MCF 10A (cell line): ENCODE results near the gene OR6C68. TPM values are rescaled to one million over a fixed set of nuclear protein-coding genes. Genes with fewer than 3 reads are reported as not detected.
"Not testable (repeated sequence)": the region's sequence is repeated elsewhere in the genome, so short reads cannot be mapped to it uniquely, and the experiment has no call there.

Experiments used
- BruUV-seq: library from RNA; stranded (reverse); fragments of 400-500 nt; replicated peaks from 2 replicates; lab custom pipeline; 2021; lab: Mats Ljungman, UMichigan
- CTCF ChIA-PET: fragments of 300-600 bp; sonication (Branson Sonifier 250); formaldehyde crosslinking; extraction: SDS; loops from one replicate; lab custom pipeline; 2021; ENCODE audit warnings: antibody characterized with exemption, inconsistent platforms; lab: Yijun Ruan, JAX
- POLR2A ChIA-PET: fragments of 300-600, 350-650 bp; sonication (Branson Sonifier 250); formaldehyde crosslinking; extraction: SDS; loops from one replicate; lab custom pipeline; 2020; ENCODE audit warnings: antibody characterized with exemption, inconsistent platforms; lab: Yijun Ruan, JAX
- DNase-seq: peaks from one replicate; pipeline ENCODE4 v3.0.0-alpha.2; 2018; ENCODE audit not compliant: unreplicated experiment
- H3K27ac Mint-ChIP-seq: one replicate; pipeline ENCODE4 v1.8.0; 2022; ENCODE audit warnings: mild to moderate bottlenecking, low read depth, mixed read lengths; ENCODE audit not compliant: unreplicated experiment
- H3K27me3 Mint-ChIP-seq: one replicate; pipeline ENCODE4 v1.8.0; 2022; ENCODE audit warnings: mixed read lengths; ENCODE audit not compliant: insufficient read depth, unreplicated experiment
- H3K36me3 Mint-ChIP-seq: one replicate; pipeline ENCODE4 v1.8.0; 2022; ENCODE audit warnings: mild to moderate bottlenecking, moderate library complexity, mixed read lengths; ENCODE audit not compliant: insufficient read depth, unreplicated experiment
- H3K4me1 Mint-ChIP-seq: one replicate; pipeline ENCODE4 v1.8.0; 2022; ENCODE audit warnings: mixed read lengths; ENCODE audit not compliant: insufficient read depth, unreplicated experiment
- H3K4me3 Mint-ChIP-seq: one replicate; pipeline ENCODE4 v1.8.0; 2022; ENCODE audit warnings: mild to moderate bottlenecking, moderate library complexity, mixed read lengths; ENCODE audit not compliant: unreplicated experiment
- H3K9me3 Mint-ChIP-seq: one replicate; pipeline ENCODE4 v1.8.0; 2022; ENCODE audit warnings: mixed read lengths; ENCODE audit not compliant: unreplicated experiment
- intact Hi-C: fragments of 100-400 bp; cut with micrococcal nuclease; formaldehyde crosslinking; loops from 2 replicates; pipeline ENCODE4 v1.14.1; 2022
- total RNA-seq: library from RNA; stranded (reverse); gene quantifications from 2 replicates; pipeline ENCODE4 v1.2.3, GENCODE V29; 2022
- TF ChIP-seq, protein P1 (sequence below): fragments of 200-600 bp; IDR thresholded peaks from one replicate; pipeline ENCODE4 v1.8.0; 2022; ENCODE audit warnings: antibody characterized with exemption, mild to moderate bottlenecking; ENCODE audit not compliant: unreplicated experiment

The OR6C68 gene
- total RNA-seq, 1 experiment from 2014 or later = not detected

DNA sequence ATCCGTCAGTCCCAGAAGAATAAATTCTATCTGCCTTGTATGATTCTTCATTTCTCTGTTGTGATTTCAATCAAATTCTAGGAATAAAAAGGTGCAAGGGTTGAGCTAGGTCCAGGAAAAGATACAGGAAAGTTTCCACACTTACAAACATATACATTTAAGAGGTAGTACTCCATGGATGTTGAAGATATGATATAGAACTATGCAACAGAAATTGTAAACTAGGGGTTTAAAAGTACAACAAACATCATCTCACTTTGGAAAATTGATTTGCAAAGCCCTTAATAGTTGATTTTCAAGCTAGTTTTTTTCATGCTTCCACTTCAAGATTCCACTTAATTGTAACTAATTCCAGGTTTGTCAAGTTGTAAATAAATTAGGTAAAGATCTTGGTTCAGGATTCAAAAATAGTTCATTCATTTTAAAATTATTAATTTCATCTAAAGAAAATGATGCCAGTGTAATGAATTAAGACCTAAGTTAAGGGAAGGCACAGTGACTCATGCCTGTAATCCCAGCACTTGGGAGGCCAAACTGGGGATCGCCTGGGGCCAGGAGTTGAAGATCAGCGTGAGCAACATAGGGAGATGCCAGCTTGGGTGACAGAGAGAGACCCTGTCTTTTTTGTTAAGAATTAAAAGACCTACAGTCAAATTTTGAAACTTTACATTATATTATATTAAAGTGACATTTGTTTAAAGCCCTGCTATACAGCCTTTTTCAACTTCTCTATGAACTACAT, 21.9 kb upstream of the OR6C68 start, which contains the start of gene OR6C70:
Gene OR6C70 (minus strand): TSS at position 51 of the 742 bp plus-strand sequence. CDS start 0 bp downstream, at position 51.
- Mint-ChIP-seq H3K9me3 (no peaks in the 10 kb centered on the region), H3K4me3 (no peak within 1 kb of the TSS), H3K27me3 (peaks cover 70% of the 10 kb centered on the region), H3K27ac (no peak within 1 kb of the TSS), H3K36me3 (no peaks in the 10 kb centered on the region), H3K4me1 (no peaks in the 10 kb centered on the region)
- peak; percentile 57 for DNase-seq
- intact Hi-C loops = no loop called here
- ChIA-PET POLR2A (no interaction called here), CTCF (interaction anchor here (0.6 kb wide), 1 partner anchor 331 kb away, joined by 4 read pairs; no protein-coding TSS in a partner anchor)
- no TSS peak for BruUV-seq
- TF ChIP-seq, protein P1, sequence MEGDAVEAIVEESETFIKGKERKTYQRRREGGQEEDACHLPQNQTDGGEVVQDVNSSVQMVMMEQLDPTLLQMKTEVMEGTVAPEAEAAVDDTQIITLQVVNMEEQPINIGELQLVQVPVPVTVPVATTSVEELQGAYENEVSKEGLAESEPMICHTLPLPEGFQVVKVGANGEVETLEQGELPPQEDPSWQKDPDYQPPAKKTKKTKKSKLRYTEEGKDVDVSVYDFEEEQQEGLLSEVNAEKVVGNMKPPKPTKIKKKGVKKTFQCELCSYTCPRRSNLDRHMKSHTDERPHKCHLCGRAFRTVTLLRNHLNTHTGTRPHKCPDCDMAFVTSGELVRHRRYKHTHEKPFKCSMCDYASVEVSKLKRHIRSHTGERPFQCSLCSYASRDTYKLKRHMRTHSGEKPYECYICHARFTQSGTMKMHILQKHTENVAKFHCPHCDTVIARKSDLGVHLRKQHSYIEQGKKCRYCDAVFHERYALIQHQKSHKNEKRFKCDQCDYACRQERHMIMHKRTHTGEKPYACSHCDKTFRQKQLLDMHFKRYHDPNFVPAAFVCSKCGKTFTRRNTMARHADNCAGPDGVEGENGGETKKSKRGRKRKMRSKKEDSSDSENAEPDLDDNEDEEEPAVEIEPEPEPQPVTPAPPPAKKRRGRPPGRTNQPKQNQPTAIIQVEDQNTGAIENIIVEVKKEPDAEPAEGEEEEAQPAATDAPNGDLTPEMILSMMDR = no peak

DNA sequence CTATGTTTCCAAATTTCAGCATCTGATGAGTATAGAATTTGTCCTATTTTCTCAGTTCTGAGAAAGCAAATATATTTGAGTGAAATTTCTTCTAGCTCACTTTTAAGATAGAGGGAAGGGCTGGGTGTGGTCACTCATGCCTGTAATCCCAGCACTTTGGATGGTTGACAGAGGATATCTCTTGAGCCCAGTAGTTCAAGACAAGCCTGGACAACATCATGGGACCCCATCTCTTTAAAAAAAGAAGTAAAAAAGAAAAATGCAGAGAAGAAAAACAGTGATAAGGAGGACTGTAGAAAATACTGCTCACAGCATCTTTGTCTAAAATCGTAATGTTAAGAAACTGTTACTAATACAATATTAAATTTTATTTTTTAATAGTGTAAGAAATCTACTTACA, 19.9 kb upstream of the OR6C68 start:
- POLR2A ChIA-PET = no interaction called here
- no peaks in the 10 kb centered on the region for H3K4me1 Mint-ChIP-seq
- H3K4me3 Mint-ChIP-seq = no peak overlapping the region
- intact Hi-C loops = no loop called here
- H3K27ac Mint-ChIP-seq = no peak overlapping the region
- CTCF ChIA-PET = no interaction called here
- DNase-seq = no peak
- no peaks in the 10 kb centered on the region for H3K36me3 Mint-ChIP-seq
- H3K9me3 Mint-ChIP-seq = no peaks in the 10 kb centered on the region
- H3K27me3 Mint-ChIP-seq = peaks cover 64% of the 10 kb centered on the region
- TF ChIP-seq, protein P1 = no peak
- BruUV-seq = no TSS peak

GRCh38 chr12:55479136-55479535, 13.0 kb upstream of the OR6C68 start:
- CTCF ChIA-PET, H3K4me1 Mint-ChIP-seq, H3K4me3 Mint-ChIP-seq, DNase-seq, intact Hi-C loops, H3K36me3 Mint-ChIP-seq, BruUV-seq, POLR2A ChIA-PET, H3K27ac Mint-ChIP-seq, H3K9me3 Mint-ChIP-seq: not testable (repeated sequence)
- H3K27me3 Mint-ChIP-seq = peaks cover 41% of the 10 kb centered on the region

- H3K4me1 Mint-ChIP-seq, BruUV-seq, CTCF ChIA-PET, intact Hi-C loops, H3K9me3 Mint-ChIP-seq, H3K4me3 Mint-ChIP-seq, H3K36me3 Mint-ChIP-seq, POLR2A ChIA-PET, H3K27ac Mint-ChIP-seq, DNase-seq: not testable (repeated sequence)
- peaks cover 28% of the 10 kb centered on the region for H3K27me3 Mint-ChIP-seq
These were observed 7.9 kb upstream of the OR6C68 start for GRCh38 chr12:55484284-55484683.

DNA sequence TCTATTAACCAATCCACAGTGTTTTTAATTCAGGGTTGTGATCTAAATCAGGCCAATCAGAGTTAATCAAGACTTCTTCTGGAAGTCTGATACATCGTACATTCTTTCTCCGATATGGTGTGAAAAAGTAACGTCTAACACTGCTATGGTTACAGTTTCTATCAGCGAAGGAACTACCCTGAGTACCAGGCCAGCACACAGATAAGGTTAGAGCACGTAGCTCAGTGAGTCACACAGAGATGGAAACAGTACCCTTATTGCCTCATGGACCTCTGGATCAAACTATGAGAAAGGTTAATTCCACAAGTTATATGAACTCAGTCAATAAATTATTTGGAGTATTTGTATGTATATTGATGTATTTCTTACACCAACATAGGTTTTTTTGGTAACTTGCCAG, 3.3 kb downstream of the OR6C68 start:
- CTCF ChIA-PET = no interaction called here
- Mint-ChIP-seq H3K27me3 (peaks cover 44% of the 10 kb centered on the region), H3K9me3 (no peaks in the 10 kb centered on the region), H3K4me3 (no peak overlapping the region), H3K27ac (no peak overlapping the region), H3K36me3 (no peaks in the 10 kb centered on the region), H3K4me1 (no peaks in the 10 kb centered on the region)
- TF ChIP-seq, protein P1 = no peak
- no TSS peak for BruUV-seq
- intact Hi-C loops = no loop called here
- DNase-seq = no peak
- POLR2A ChIA-PET = no interaction called here
